Trophoblast cell (in vitro differentiated cells and primary cell): ENCODE measurements around the gene VWA3A.

Experiments
- DNase-seq, 2 donors: peaks; one replicate each; pipeline ENCODE4 v3.0.0-alpha.2; 2016
- H2AFZ ChIP-seq: 2 replicates; pipeline ENCODE4 v1.6.1; 2013; ENCODE audit warnings: low read length, moderate library complexity, mild to moderate bottlenecking; ENCODE audit not compliant: insufficient read depth, poor library complexity
- H2AK5ac ChIP-seq: 2 replicates; pipeline ENCODE4 v1.6.1; 2013; ENCODE audit warnings: mild to moderate bottlenecking, low read length
- H2BK120ac ChIP-seq: 2 replicates; pipeline ENCODE4 v1.6.1; 2013; ENCODE audit warnings: low read length, mild to moderate bottlenecking, moderate library complexity; ENCODE audit not compliant: insufficient read depth, poor library complexity
- H2BK12ac ChIP-seq: 2 replicates; pipeline ENCODE4 v1.6.1; 2013; ENCODE audit warnings: mild to moderate bottlenecking, low read length, moderate library complexity
- H2BK5ac ChIP-seq: 2 replicates; pipeline ENCODE4 v1.6.1; 2013; ENCODE audit warnings: low read length, low read depth, moderate library complexity, mild to moderate bottlenecking; ENCODE audit not compliant: poor library complexity
- H3K14ac ChIP-seq: 2 replicates; pipeline ENCODE4 v1.6.1; 2013; ENCODE audit warnings: mild to moderate bottlenecking, low read length
- H3K18ac ChIP-seq: 2 replicates; pipeline ENCODE4 v1.6.1; 2013; ENCODE audit warnings: mild to moderate bottlenecking, low read length
- H3K23ac ChIP-seq: 2 replicates; pipeline ENCODE4 v1.6.1; 2013; ENCODE audit warnings: low read length
- H3K27ac ChIP-seq: 2 replicates; pipeline ENCODE4 v1.5.1; 2013; ENCODE audit warnings: low read depth, mild to moderate bottlenecking, inconsistent platforms, low read length, moderate library complexity
- H3K27me3 ChIP-seq: 2 replicates; pipeline ENCODE4 v1.6.1; 2013; ENCODE audit warnings: inconsistent platforms, mild to moderate bottlenecking, low read length, moderate library complexity; ENCODE audit not compliant: insufficient read depth
- H3K36me3 ChIP-seq, 2 experiments: 1 replicate in 1 of 2; 2 replicates in 1 of 2; pipeline ENCODE4 v1.6.1; 2013; ENCODE audit warnings: low read length in 2 of 2, mild to moderate bottlenecking in 2 of 2, moderate library complexity in 1 of 2; ENCODE audit not compliant: insufficient read depth in 2 of 2, control insufficient read depth in 1 of 2
- H3K4ac ChIP-seq: 2 replicates; pipeline ENCODE4 v1.6.1; 2013; ENCODE audit warnings: low read depth, mild to moderate bottlenecking, low read length, moderate library complexity
- H3K4me1 ChIP-seq, 2 experiments: 1 replicate in 1 of 2; 2 replicates in 1 of 2; pipeline ENCODE4 v1.6.1; 2013; ENCODE audit warnings: low read length in 2 of 2, mild to moderate bottlenecking in 2 of 2, moderate library complexity in 1 of 2; ENCODE audit not compliant: insufficient read depth in 2 of 2, control insufficient read depth in 1 of 2
- H3K4me2 ChIP-seq: 2 replicates; pipeline ENCODE4 v1.6.1; 2013; ENCODE audit warnings: inconsistent platforms, mild to moderate bottlenecking, low read length, moderate library complexity
- H3K4me3 ChIP-seq: 2 replicates; pipeline ENCODE4 v1.5.1; 2013; ENCODE audit warnings: mild to moderate bottlenecking, low read depth, low read length, inconsistent platforms
- H3K79me1 ChIP-seq: one replicate; pipeline ENCODE4 v1.6.1; 2013; ENCODE audit warnings: low read length
- H3K79me2 ChIP-seq: 2 replicates; pipeline ENCODE4 v1.6.1; 2013; ENCODE audit warnings: low read length, mild to moderate bottlenecking; ENCODE audit not compliant: control insufficient read depth, insufficient read depth, poor library complexity
- H3K9ac ChIP-seq: 2 replicates; pipeline ENCODE4 v1.6.1; 2013; ENCODE audit warnings: mild to moderate bottlenecking, low read length
- H3K9me3 ChIP-seq: 2 replicates; pipeline ENCODE4 v1.6.1; 2013; ENCODE audit warnings: low read depth, mild to moderate bottlenecking, control low read depth, inconsistent platforms, low read length; ENCODE audit not compliant: insufficient read depth
- H4K12ac ChIP-seq: 2 replicates; pipeline ENCODE4 v1.6.1; 2013; ENCODE audit warnings: low read depth, mild to moderate bottlenecking, low read length, moderate library complexity
- H4K8ac ChIP-seq: 2 replicates; pipeline ENCODE4 v1.6.1; 2013; ENCODE audit warnings: low read depth, mild to moderate bottlenecking, low read length, moderate library complexity
- H4K91ac ChIP-seq: one replicate; pipeline ENCODE4 v1.6.1; 2013; ENCODE audit warnings: low read depth, mild to moderate bottlenecking, low read length, moderate library complexity
- WGBS: extraction: QIAGEN DNeasy Blood & Tissue Kit; methylation state at CpG from one replicate; pipeline ENCODE4 v1.1.7; 2013; ENCODE audit warnings: missing lambda C conversion rate; ENCODE audit not compliant: insufficient read length, insufficient coverage; ENCODE audit errors: extremely low coverage; 5-methylcytosine and 5-hydroxymethylcytosine counted together

VWA3A gene

GRCh38 chr16:22181843-22182242 lies 89.5 kb downstream of the VWA3A start:
- WGBS, result no CpG with 5 or more reads among the region's 7 CpGs
- Histone ChIP-seq H3K4me2 (no peak overlapping the region), H3K18ac (no peak overlapping the region), H3K9ac (no peak overlapping the region), H2BK5ac (no peak overlapping the region), H3K27me3 (no peaks in the 10 kb centered on the region), H3K27ac (no peak overlapping the region), H2AFZ (no peak overlapping the region), H4K91ac (no peak overlapping the region), H4K8ac (no peak overlapping the region), H3K36me3 (no peaks in the 10 kb centered on the region), H4K12ac (no peak overlapping the region), H3K4ac (no peak overlapping the region), H3K14ac (no peak overlapping the region), H2BK12ac (no peak overlapping the region), H3K4me3 (no peak overlapping the region), H3K79me2 (no peaks in the 10 kb centered on the region), H3K79me1 (no peaks in the 10 kb centered on the region), H2BK120ac (no peak overlapping the region), H3K4me1 (no peaks in the 10 kb centered on the region), H3K23ac (no peak overlapping the region), H3K9me3 (no peaks in the 10 kb centered on the region), H2AK5ac (no peak overlapping the region)
- DNase-seq, result no peak

DNA sequence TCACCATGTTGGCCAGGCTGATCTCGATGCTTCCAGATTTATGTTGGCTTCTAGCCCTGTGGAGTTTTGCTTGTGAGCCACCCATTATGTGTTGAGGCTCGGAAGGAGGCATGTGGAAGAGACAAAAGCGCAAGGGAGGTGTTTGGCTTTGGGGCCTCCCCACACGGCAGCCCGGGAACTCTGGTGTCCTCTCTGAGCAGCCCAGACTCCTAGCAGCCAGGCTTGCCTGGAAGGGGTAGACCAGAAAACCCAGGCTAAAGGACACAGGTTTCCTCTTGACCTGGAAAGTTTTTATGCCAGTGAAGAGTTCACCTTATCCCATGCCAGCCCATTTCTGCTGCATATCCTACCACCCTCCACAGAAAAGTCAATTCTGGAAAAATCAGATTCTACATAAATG lies 91.0 kb downstream of the VWA3A start:
- Histone ChIP-seq H3K4me1 (no peaks in the 10 kb centered on the region), H3K23ac (no peak overlapping the region), H2AK5ac (no peak overlapping the region), H4K12ac (no peak overlapping the region), H3K27me3 (no peaks in the 10 kb centered on the region), H3K4me3 (no peak overlapping the region), H4K91ac (no peak overlapping the region), H2BK120ac (no peak overlapping the region), H2BK5ac (no peak overlapping the region), H3K36me3 (no peaks in the 10 kb centered on the region), H2AFZ (no peak overlapping the region), H3K18ac (no peak overlapping the region), H3K79me2 (no peaks in the 10 kb centered on the region), H3K4ac (no peak overlapping the region), H3K14ac (no peak overlapping the region), H3K27ac (no peak overlapping the region), H3K4me2 (no peak overlapping the region), H3K9ac (no peak overlapping the region), H2BK12ac (no peak overlapping the region), H3K79me1 (no peaks in the 10 kb centered on the region), H3K9me3 (no peaks in the 10 kb centered on the region), H4K8ac (no peak overlapping the region)
- WGBS, result no CpG with 5 or more reads among the region's 5 CpGs
- DNase-seq, result no peak

- no peak overlapping the region for H3K27ac ChIP-seq
- no peak overlapping the region for H4K12ac ChIP-seq
- no peak overlapping the region for H3K18ac ChIP-seq
- H3K4me3 ChIP-seq, result no peak overlapping the region
- H3K27me3 ChIP-seq, result no peaks in the 10 kb centered on the region
- H3K79me2 ChIP-seq, result no peaks in the 10 kb centered on the region
- H2BK120ac ChIP-seq, result no peak overlapping the region
- no peak overlapping the region for H3K4ac ChIP-seq
- no peak overlapping the region for H3K4me2 ChIP-seq
- H4K91ac ChIP-seq, result no peak overlapping the region
- H3K14ac ChIP-seq, result no peak overlapping the region
- no CpG with 5 or more reads among the region's 11 CpGs for WGBS
- H3K9me3 ChIP-seq, result no peaks in the 10 kb centered on the region
- H3K23ac ChIP-seq, result no peak overlapping the region
- no peak overlapping the region for H2AK5ac ChIP-seq
- no peaks in the 10 kb centered on the region for H3K79me1 ChIP-seq
- no peak overlapping the region for H2BK5ac ChIP-seq
- H4K8ac ChIP-seq, result no peak overlapping the region
- H3K9ac ChIP-seq, result no peak overlapping the region
- H3K36me3 ChIP-seq, result no peaks in the 10 kb centered on the region
- H3K4me1 ChIP-seq, result no peaks in the 10 kb centered on the region
- no peak overlapping the region for H2AFZ ChIP-seq
- DNase-seq, result no peak
- no peak overlapping the region for H2BK12ac ChIP-seq
These were observed 91.7 kb downstream of the VWA3A start for GRCh38 chr16:22183901-22184614.

GRCh38 chr16:22184615-22184968 lies 92.3 kb downstream of the VWA3A start:
- H3K18ac ChIP-seq, result no peak overlapping the region
- H2BK5ac ChIP-seq, result no peak overlapping the region
- no peak overlapping the region for H4K91ac ChIP-seq
- H3K9me3 ChIP-seq, result no peaks in the 10 kb centered on the region
- no peak overlapping the region for H2BK12ac ChIP-seq
- peak in 1 of 2 donors; percentile 8 for DNase-seq
- no peak overlapping the region for H4K12ac ChIP-seq
- no peak overlapping the region for H3K9ac ChIP-seq
- no peak overlapping the region for H3K27ac ChIP-seq
- no peaks in the 10 kb centered on the region for H3K79me2 ChIP-seq
- no peak overlapping the region for H2AFZ ChIP-seq
- H3K4me3 ChIP-seq, result no peak overlapping the region
- H3K4me2 ChIP-seq, result no peak overlapping the region
- H3K27me3 ChIP-seq, result no peaks in the 10 kb centered on the region
- H3K4ac ChIP-seq, result no peak overlapping the region
- no peak overlapping the region for H3K23ac ChIP-seq
- no peak overlapping the region for H3K14ac ChIP-seq
- no peak overlapping the region for H4K8ac ChIP-seq
- H3K4me1 ChIP-seq, result no peaks in the 10 kb centered on the region
- no peak overlapping the region for H2AK5ac ChIP-seq
- WGBS, result no CpG with 5 or more reads among the region's 6 CpGs
- H2BK120ac ChIP-seq, result no peak overlapping the region
- no peaks in the 10 kb centered on the region for H3K79me1 ChIP-seq
- H3K36me3 ChIP-seq, result no peaks in the 10 kb centered on the region
